ENCODE data around the gene DPYD.

Gene DPYD

GRCh38 chr1:97164276-97164639, 756.6 kb downstream of the DPYD start:
- Histone ChIP-seq H3K36me3 (ENCODE audit: control insufficient read depth, insufficient read depth, low read length) (no peaks in the 10 kb centered on the region), H3K9ac (ENCODE audit: low read length) (no peak overlapping the region), H3K4me1 (ENCODE audit: control insufficient read depth, insufficient read depth, low read length) (no peaks in the 10 kb centered on the region), H3K27me3 (ENCODE audit: control insufficient read depth, insufficient read depth, low read length) (no peaks in the 10 kb centered on the region), H3K27ac (ENCODE audit: low read depth, low read length) (no peak overlapping the region), H3K4me3 (ENCODE audit: low read length) (no peak overlapping the region)

DNA sequence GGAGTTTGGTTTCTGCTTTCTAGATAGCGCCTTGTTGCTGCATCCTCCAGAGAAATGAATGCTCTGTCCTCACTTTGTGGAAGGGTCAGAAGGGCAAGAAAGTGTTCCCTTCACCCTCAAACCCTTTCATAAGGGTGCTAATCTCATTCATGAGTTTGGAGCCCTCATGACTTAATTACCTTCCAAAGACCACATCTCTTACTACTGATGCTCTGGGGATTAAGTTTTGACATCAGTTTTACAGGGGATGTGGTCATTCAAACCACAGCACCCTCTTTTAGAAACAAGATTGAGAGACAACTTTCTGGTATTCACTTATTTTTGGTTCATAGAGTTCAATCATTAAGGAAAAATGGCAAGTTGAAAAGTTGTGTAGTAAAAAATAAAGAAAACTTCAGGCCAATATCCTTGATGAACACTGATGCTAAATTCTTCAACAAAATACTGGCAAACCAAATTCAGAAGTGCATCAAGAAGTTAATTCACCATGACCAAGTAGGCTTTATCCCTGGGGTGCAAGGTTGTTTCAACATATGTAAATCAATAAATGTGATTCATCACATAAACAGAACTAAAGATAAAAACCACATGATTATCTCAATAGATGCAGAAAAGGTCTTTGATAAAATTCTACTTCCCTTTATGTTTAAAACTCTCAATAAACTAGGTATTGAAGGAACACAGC, 757.1 kb downstream of the DPYD start:
- H3K4me1 ChIP-seq (ENCODE audit: control insufficient read depth, insufficient read depth, low read length): no peaks in the 10 kb centered on the region
- H3K27me3 ChIP-seq (ENCODE audit: control insufficient read depth, insufficient read depth, low read length): no peaks in the 10 kb centered on the region
- H3K36me3 ChIP-seq (ENCODE audit: control insufficient read depth, insufficient read depth, low read length): no peaks in the 10 kb centered on the region
- H3K9ac ChIP-seq (ENCODE audit: low read length): no peak overlapping the region
- H3K4me3 ChIP-seq (ENCODE audit: low read length): no peak overlapping the region
- H3K27ac ChIP-seq (ENCODE audit: low read depth, low read length): no peak overlapping the region

DNA sequence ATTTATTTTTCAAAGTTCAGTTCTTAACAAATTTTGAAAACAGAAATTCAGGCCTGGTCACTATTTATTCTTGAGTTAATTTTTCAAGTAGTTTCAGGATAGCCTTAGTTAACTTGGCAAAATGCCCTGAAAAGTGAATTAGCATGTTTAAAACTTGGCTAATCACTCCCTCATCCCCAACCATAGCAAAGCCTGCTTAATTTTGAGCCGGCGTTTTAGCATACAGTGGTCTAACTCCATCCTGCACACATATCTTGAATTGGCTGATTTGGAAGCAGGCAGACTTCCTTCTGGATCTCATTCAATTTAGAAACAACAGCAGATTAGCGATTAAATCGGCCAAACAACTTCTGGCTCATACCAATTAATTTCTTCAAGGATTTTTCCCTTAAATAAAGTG, 760.0 kb downstream of the DPYD start:
- Histone ChIP-seq H3K9ac (ENCODE audit: low read length) (no peak overlapping the region), H3K27me3 (ENCODE audit: control insufficient read depth, insufficient read depth, low read length) (no peaks in the 10 kb centered on the region), H3K4me3 (ENCODE audit: low read length) (no peak overlapping the region), H3K36me3 (ENCODE audit: control insufficient read depth, insufficient read depth, low read length) (no peaks in the 10 kb centered on the region), H3K4me1 (ENCODE audit: control insufficient read depth, insufficient read depth, low read length) (no peaks in the 10 kb centered on the region), H3K27ac (ENCODE audit: low read depth, low read length) (no peak overlapping the region)

- Histone ChIP-seq H3K4me3 (ENCODE audit: low read length) (no peak overlapping the region), H3K9ac (ENCODE audit: low read length) (no peak overlapping the region), H3K4me1 (ENCODE audit: control insufficient read depth, insufficient read depth, low read length) (no peaks in the 10 kb centered on the region), H3K36me3 (ENCODE audit: control insufficient read depth, insufficient read depth, low read length) (no peaks in the 10 kb centered on the region), H3K27ac (ENCODE audit: low read depth, low read length) (no peak overlapping the region), H3K27me3 (ENCODE audit: control insufficient read depth, insufficient read depth, low read length) (no peaks in the 10 kb centered on the region)
Observed at GRCh38 chr1:97159342-97159741, 761.5 kb downstream of the DPYD start.

GRCh38 chr1:97158691-97159096, 762.1 kb downstream of the DPYD start:
- no peak overlapping the region for H3K27ac ChIP-seq (ENCODE audit: low read depth, low read length)
- no peak overlapping the region for H3K4me3 ChIP-seq (ENCODE audit: low read length)
- no peaks in the 10 kb centered on the region for H3K36me3 ChIP-seq (ENCODE audit: control insufficient read depth, insufficient read depth, low read length)
- no peaks in the 10 kb centered on the region for H3K4me1 ChIP-seq (ENCODE audit: control insufficient read depth, insufficient read depth, low read length)
- no peak overlapping the region for H3K9ac ChIP-seq (ENCODE audit: low read length)
- no peaks in the 10 kb centered on the region for H3K27me3 ChIP-seq (ENCODE audit: control insufficient read depth, insufficient read depth, low read length)

DNA sequence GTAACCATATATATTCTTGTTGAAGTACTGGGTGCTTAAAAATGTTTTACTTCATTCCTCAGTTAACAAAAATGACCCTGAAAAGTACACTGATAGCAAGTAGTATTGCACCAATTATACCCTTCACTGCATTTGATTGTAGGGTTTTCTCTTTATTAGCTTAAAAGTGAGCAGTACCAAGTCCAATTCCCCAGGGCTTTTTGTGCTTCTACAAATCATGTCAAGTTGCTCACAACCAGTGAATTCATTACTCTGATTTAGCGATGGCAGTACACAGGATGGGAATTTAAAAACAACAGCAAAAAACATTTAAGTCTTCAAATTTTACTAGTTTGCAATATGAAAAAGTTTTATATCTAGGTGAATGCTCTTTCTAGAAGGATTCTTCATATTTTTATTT, 762.8 kb downstream of the DPYD start:
- Histone ChIP-seq H3K36me3 (ENCODE audit: control insufficient read depth, insufficient read depth, low read length) (no peaks in the 10 kb centered on the region), H3K27me3 (ENCODE audit: control insufficient read depth, insufficient read depth, low read length) (no peaks in the 10 kb centered on the region), H3K4me3 (ENCODE audit: low read length) (no peak overlapping the region), H3K27ac (ENCODE audit: low read depth, low read length) (no peak overlapping the region), H3K4me1 (ENCODE audit: control insufficient read depth, insufficient read depth, low read length) (no peaks in the 10 kb centered on the region), H3K9ac (ENCODE audit: low read length) (no peak overlapping the region)

DNA sequence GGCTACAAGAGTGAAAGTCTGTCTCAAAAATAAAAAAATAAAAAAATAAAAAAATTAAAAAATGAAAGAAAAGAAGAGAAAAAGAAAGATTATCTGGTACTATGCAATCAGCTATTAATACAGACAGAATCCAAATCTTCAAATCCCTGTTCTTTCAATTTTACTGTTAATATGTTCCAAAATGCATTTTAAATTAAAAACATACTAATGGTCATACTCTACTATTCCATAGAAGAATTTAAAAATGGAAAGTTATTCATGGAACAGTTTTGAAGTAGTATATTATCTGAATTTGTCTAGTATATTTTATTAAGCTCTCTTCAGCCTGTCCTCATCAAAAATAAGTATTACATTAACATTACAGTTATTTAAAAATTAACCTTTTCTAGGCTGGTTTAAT, 769.2 kb downstream of the DPYD start:
- no peak overlapping the region for H3K9ac ChIP-seq (ENCODE audit: low read length)
- no peaks in the 10 kb centered on the region for H3K36me3 ChIP-seq (ENCODE audit: control insufficient read depth, insufficient read depth, low read length)
- no peak overlapping the region for H3K4me3 ChIP-seq (ENCODE audit: low read length)
- H3K4me1 ChIP-seq (ENCODE audit: control insufficient read depth, insufficient read depth, low read length): no peaks in the 10 kb centered on the region
- H3K27me3 ChIP-seq (ENCODE audit: control insufficient read depth, insufficient read depth, low read length): no peaks in the 10 kb centered on the region
- no peak overlapping the region for H3K27ac ChIP-seq (ENCODE audit: low read depth, low read length)

DNA sequence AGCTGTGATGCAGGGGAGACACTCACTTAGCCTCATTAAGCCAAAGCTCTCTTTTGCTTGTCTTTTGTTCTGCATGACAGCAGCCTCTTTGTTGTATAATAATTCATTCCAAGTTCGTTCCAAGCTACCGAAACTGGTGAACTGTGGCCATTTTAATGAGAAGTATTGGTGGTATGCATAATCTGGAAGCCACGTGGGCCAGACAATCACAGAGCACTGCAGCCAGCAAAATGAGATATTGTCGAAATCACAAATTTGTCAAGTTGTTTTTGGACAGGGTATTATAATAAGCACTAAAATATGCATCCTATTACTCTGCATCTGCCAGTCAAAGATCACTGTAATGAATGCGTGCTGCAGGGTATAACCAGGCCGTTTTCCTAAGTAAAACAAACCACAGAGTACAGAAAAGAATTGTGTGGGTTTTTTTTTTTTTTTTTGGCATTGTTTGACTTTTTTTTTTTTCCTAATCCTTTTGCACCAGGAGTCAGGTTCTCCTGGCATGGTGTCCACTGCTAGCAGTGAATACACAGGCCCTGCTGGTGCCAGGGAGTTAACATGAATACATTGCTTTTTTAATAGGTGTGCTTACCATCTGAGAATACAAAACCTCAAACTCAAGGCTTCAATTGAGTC, 775.4 kb downstream of the DPYD start:
- H3K9ac ChIP-seq (ENCODE audit: low read length): no peak overlapping the region
- no peaks in the 10 kb centered on the region for H3K36me3 ChIP-seq (ENCODE audit: control insufficient read depth, insufficient read depth, low read length)
- no peaks in the 10 kb centered on the region for H3K27me3 ChIP-seq (ENCODE audit: control insufficient read depth, insufficient read depth, low read length)
- H3K4me3 ChIP-seq (ENCODE audit: low read length): no peak overlapping the region
- no peaks in the 10 kb centered on the region for H3K4me1 ChIP-seq (ENCODE audit: control insufficient read depth, insufficient read depth, low read length)
- H3K27ac ChIP-seq (ENCODE audit: low read depth, low read length): no peak overlapping the region

GRCh38 chr1:97144527-97144926, 776.3 kb downstream of the DPYD start:
- H3K4me1 ChIP-seq (ENCODE audit: control insufficient read depth, insufficient read depth, low read length): no peaks in the 10 kb centered on the region
- no peaks in the 10 kb centered on the region for H3K36me3 ChIP-seq (ENCODE audit: control insufficient read depth, insufficient read depth, low read length)
- no peak overlapping the region for H3K4me3 ChIP-seq (ENCODE audit: low read length)
- H3K9ac ChIP-seq (ENCODE audit: low read length): no peak overlapping the region
- no peak overlapping the region for H3K27ac ChIP-seq (ENCODE audit: low read depth, low read length)
- H3K27me3 ChIP-seq (ENCODE audit: control insufficient read depth, insufficient read depth, low read length): no peaks in the 10 kb centered on the region

GRCh38 chr1:97143236-97143882, 777.5 kb downstream of the DPYD start:
- no peaks in the 10 kb centered on the region for H3K27me3 ChIP-seq (ENCODE audit: control insufficient read depth, insufficient read depth, low read length)
- H3K9ac ChIP-seq (ENCODE audit: low read length): no peak overlapping the region
- H3K4me1 ChIP-seq (ENCODE audit: control insufficient read depth, insufficient read depth, low read length): no peaks in the 10 kb centered on the region
- H3K4me3 ChIP-seq (ENCODE audit: low read length): no peak overlapping the region
- H3K36me3 ChIP-seq (ENCODE audit: control insufficient read depth, insufficient read depth, low read length): no peaks in the 10 kb centered on the region
- no peak overlapping the region for H3K27ac ChIP-seq (ENCODE audit: low read depth, low read length)

DNA sequence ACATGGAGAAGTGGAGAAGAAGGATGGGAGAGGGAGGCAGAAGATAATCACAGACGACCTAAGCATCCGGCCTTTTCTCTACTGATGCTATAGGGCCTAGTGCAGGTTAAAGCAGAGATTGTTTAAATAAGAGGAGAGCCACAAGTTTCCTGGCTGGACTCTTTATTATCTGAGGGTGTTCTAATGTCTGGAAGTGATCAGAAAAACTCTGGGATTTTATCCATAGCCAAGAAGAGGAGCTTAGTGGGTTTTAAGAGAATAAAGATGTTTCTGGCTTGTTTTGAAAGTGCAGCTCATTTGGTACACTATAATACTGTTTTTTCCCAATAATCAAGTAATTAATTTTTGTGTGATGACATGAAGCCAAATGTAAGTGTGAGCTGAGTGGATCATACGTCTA, 780.2 kb downstream of the DPYD start:
- Histone ChIP-seq H3K9ac (ENCODE audit: low read length) (no peak overlapping the region), H3K36me3 (ENCODE audit: control insufficient read depth, insufficient read depth, low read length) (no peaks in the 10 kb centered on the region), H3K4me3 (ENCODE audit: low read length) (no peak overlapping the region), H3K4me1 (ENCODE audit: control insufficient read depth, insufficient read depth, low read length) (no peaks in the 10 kb centered on the region), H3K27me3 (ENCODE audit: control insufficient read depth, insufficient read depth, low read length) (no peaks in the 10 kb centered on the region), H3K27ac (ENCODE audit: low read depth, low read length) (no peak overlapping the region)

- H3K27ac ChIP-seq (ENCODE audit: low read depth, low read length): no peak overlapping the region
- H3K9ac ChIP-seq (ENCODE audit: low read length): no peak overlapping the region
- H3K4me1 ChIP-seq (ENCODE audit: control insufficient read depth, insufficient read depth, low read length): no peaks in the 10 kb centered on the region
- H3K27me3 ChIP-seq (ENCODE audit: control insufficient read depth, insufficient read depth, low read length): no peaks in the 10 kb centered on the region
- H3K4me3 ChIP-seq (ENCODE audit: low read length): no peak overlapping the region
- H3K36me3 ChIP-seq (ENCODE audit: control insufficient read depth, insufficient read depth, low read length): no peaks in the 10 kb centered on the region
Observed at GRCh38 chr1:97139512-97139911, 781.3 kb downstream of the DPYD start.
